Uterus (tissue), 4 donors: ENCODE data around the gene DCTD. TPM values are rescaled to one million over a fixed set of nuclear protein-coding genes. Genes with fewer than 3 reads are reported as not detected.

Experiments
- DNase-seq, 2 donors: peaks; one replicate each; pipeline ENCODE4 v3.0.0-alpha.2; 2019 to 2020
- H3K27ac ChIP-seq, 2 donors: fragments of 200-600 bp; sonication (generic); 1 replicate in 1 of 2; 2 replicates in 1 of 2; pipeline ENCODE4 v1.5.1; 2016 to 2018
- H3K27me3 ChIP-seq, 2 donors: fragments of 200-600 bp; sonication (generic); one replicate each; pipeline ENCODE4 v1.5.1; 2018 to 2019; ENCODE audit warnings: control low read depth in 1 of 2
- H3K36me3 ChIP-seq, 2 donors: fragments of 200-600 bp; sonication (generic); one replicate each; pipeline ENCODE4 v1.5.1; 2019; ENCODE audit warnings: control low read depth in 1 of 2
- H3K4me1 ChIP-seq, 2 donors: fragments of 200-600 bp; sonication (generic); one replicate each; pipeline ENCODE4 v1.5.1; 2018 to 2019; ENCODE audit warnings: control low read depth in 1 of 2
- H3K4me3 ChIP-seq, 2 donors: fragments of 200-600 bp; sonication (generic); 1 replicate in 1 of 2; 2 replicates in 1 of 2; pipeline ENCODE4 v1.5.1; 2018 to 2019; ENCODE audit warnings: mild to moderate bottlenecking in 1 of 2
- H3K9me3 ChIP-seq, 2 donors: fragments of 200-600 bp; sonication (generic); one replicate each; pipeline ENCODE4 v1.5.1; 2019; ENCODE audit warnings: control low read depth in 1 of 2
- CTCF ChIP-seq, 4 experiments: fragments of 200-600 bp in 2 of 4; fragments of 450-650 bp in 2 of 4; sonication (generic) in 2 of 4; IDR thresholded peaks; one replicate each; pipeline ENCODE4 v1.5.1; 2016 to 2019; ENCODE audit warnings: antibody characterized with exemption in 4 of 4, mild to moderate bottlenecking in 2 of 4, moderate library complexity in 1 of 4
- POLR2A ChIP-seq, 2 donors: fragments of 450-650 bp; IDR thresholded peaks; one replicate each; pipeline ENCODE4 v1.6.1; 2016; ENCODE audit warnings: antibody characterized with exemption in 2 of 2, mild to moderate bottlenecking in 1 of 2, moderate library complexity in 1 of 2
- intact Hi-C: fragments of 100-400 bp; cut with DNase I; formaldehyde crosslinking; loops from one replicate; pipeline ENCODE4 v1.15.1; 2023; ENCODE audit warnings: low total_unique reads
- total RNA-seq, 4 donors: library from RNA; depleted of rRNA in 3 of 4; stranded (reverse); fragments of >200 nt in 3 of 4; gene quantifications; one replicate each; pipeline versions ENCODE4 v1.1.0 to v1.2.4, GENCODE V29; 2014 to 2023
- donor health status: DM: yes; HTN: yes; CAD: no.

The DCTD gene
- total RNA-seq, 4 donors from 2014 or later: 49.7 to 131 (median 73.4) TPM

- intact Hi-C loops: no loop called here
- peak; percentile 51 to 57 for DNase-seq
- Histone ChIP-seq H3K9me3 (no peaks in the 10 kb centered on the region), H3K27ac (no peak overlapping the region), H3K36me3 (no peaks in the 10 kb centered on the region), H3K4me3 (no peak overlapping the region), H3K27me3 (no peaks in the 10 kb centered on the region), H3K4me1 (no peaks in the 10 kb centered on the region)
- TF ChIP-seq CTCF (IDR thresholded peaks at IDR 0.05): peak; percentile 31 to 46 (median 44)
- TF ChIP-seq POLR2A (IDR thresholded peaks at IDR 0.05): no peak
These were observed 8.1 kb upstream of the DCTD start for GRCh38 chr4:182925298-182925757.

GRCh38 chr4:182924497-182924896, 7.3 kb upstream of the DCTD start:
- TF ChIP-seq POLR2A (IDR thresholded peaks at IDR 0.05): no peak
- intact Hi-C loops: no loop called here
- H3K9me3 ChIP-seq: no peaks in the 10 kb centered on the region
- DNase-seq: no peak
- H3K4me3 ChIP-seq: no peak overlapping the region
- H3K4me1 ChIP-seq: no peaks in the 10 kb centered on the region
- H3K27me3 ChIP-seq: no peaks in the 10 kb centered on the region
- no peak overlapping the region for H3K27ac ChIP-seq
- no peaks in the 10 kb centered on the region for H3K36me3 ChIP-seq

GRCh38 chr4:182923796-182924340, 6.7 kb upstream of the DCTD start:
- no peak for DNase-seq
- H3K4me1 ChIP-seq: no peaks in the 10 kb centered on the region
- H3K27me3 ChIP-seq: no peaks in the 10 kb centered on the region
- no peak for TF ChIP-seq CTCF (IDR thresholded peaks at IDR 0.05)
- no peak for TF ChIP-seq POLR2A (IDR thresholded peaks at IDR 0.05)
- H3K36me3 ChIP-seq: no peaks in the 10 kb centered on the region
- H3K4me3 ChIP-seq: no peak overlapping the region
- no peaks in the 10 kb centered on the region for H3K9me3 ChIP-seq
- intact Hi-C loops: no loop called here
- H3K27ac ChIP-seq: no peak overlapping the region

GRCh38 chr4:182923366-182923765, 6.2 kb upstream of the DCTD start:
- H3K36me3 ChIP-seq: no peaks in the 10 kb centered on the region
- no peak overlapping the region for H3K4me3 ChIP-seq
- no peaks in the 10 kb centered on the region for H3K4me1 ChIP-seq
- H3K27ac ChIP-seq: no peak overlapping the region
- intact Hi-C loops: no loop called here
- DNase-seq: no peak
- no peaks in the 10 kb centered on the region for H3K9me3 ChIP-seq
- H3K27me3 ChIP-seq: no peaks in the 10 kb centered on the region
- no peak for TF ChIP-seq POLR2A (IDR thresholded peaks at IDR 0.05)
- TF ChIP-seq CTCF (IDR thresholded peaks at IDR 0.05): no peak

- intact Hi-C loops: no loop called here
- no peak for DNase-seq
- H3K4me3 ChIP-seq: no peak overlapping the region
- TF ChIP-seq POLR2A (IDR thresholded peaks at IDR 0.05): no peak
- TF ChIP-seq CTCF (IDR thresholded peaks at IDR 0.05): no peak
- H3K27ac ChIP-seq: no peak overlapping the region
- no peaks in the 10 kb centered on the region for H3K36me3 ChIP-seq
- H3K9me3 ChIP-seq: no peaks in the 10 kb centered on the region
- H3K4me1 ChIP-seq: no peaks in the 10 kb centered on the region
- H3K27me3 ChIP-seq: no peaks in the 10 kb centered on the region
These were observed 5.5 kb upstream of the DCTD start for GRCh38 chr4:182922501-182923284.
